ENCODE results near the gene GALNS.
"Not testable (repeated sequence)": the region's sequence is repeated elsewhere in the genome, so short reads cannot be mapped to it uniquely, and the experiment has no call there.

The GALNS gene

GRCh38 chr16:88825146-88825545 is 31.6 kb downstream of the GALNS start:
- Histone ChIP-seq H3K9ac (ENCODE audit: low read depth, low read length) (no peak overlapping the region), H3K36me3 (ENCODE audit: control insufficient read depth, insufficient read depth, low read length) (peaks cover 12% of the 10 kb centered on the region), H3K9me3 (ENCODE audit: control insufficient read depth, insufficient read depth, low read length) (no peaks in the 10 kb centered on the region), H3K4me3 (ENCODE audit: low read depth, low read length) (no peak overlapping the region), H3K27me3 (ENCODE audit: control insufficient read depth, insufficient read depth, low read length) (no peaks in the 10 kb centered on the region), H3K4me1 (ENCODE audit: control insufficient read depth, insufficient read depth, low read length) (no peaks in the 10 kb centered on the region)

- peaks cover 12% of the 10 kb centered on the region for H3K36me3 ChIP-seq (ENCODE audit: control insufficient read depth, insufficient read depth, low read length)
- H3K4me3 ChIP-seq (ENCODE audit: low read depth, low read length), result no peak overlapping the region
- H3K9me3 ChIP-seq (ENCODE audit: control insufficient read depth, insufficient read depth, low read length), result no peaks in the 10 kb centered on the region
- H3K27me3 ChIP-seq (ENCODE audit: control insufficient read depth, insufficient read depth, low read length), result no peaks in the 10 kb centered on the region
- no peak overlapping the region for H3K9ac ChIP-seq (ENCODE audit: low read depth, low read length)
- no peaks in the 10 kb centered on the region for H3K4me1 ChIP-seq (ENCODE audit: control insufficient read depth, insufficient read depth, low read length)
Measured at GRCh38 chr16:88824256-88825077, 32.3 kb downstream of the GALNS start.

DNA sequence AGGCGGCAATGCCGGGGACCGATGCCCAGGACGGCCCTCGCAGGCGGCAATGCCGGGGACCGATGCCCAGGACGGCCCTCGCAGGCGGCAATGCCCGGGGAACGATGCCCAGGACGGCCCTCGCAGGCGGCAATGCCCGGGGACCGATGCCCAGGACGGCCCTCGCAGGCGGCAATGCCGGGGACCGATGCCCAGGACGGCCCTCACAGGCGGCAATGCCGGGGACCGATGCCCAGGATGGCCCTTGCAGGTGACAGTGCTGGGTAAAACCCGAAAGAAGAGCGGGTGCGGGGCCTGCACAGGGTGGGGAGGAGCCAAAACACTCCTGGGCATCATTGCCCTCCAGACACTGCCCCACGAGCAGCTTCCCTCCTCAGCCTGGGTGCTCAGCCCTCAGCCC is 33.1 kb downstream of the GALNS start:
- H3K4me3 ChIP-seq (ENCODE audit: low read depth, low read length); H3K4me1 ChIP-seq (ENCODE audit: control insufficient read depth, insufficient read depth, low read length); H3K9ac ChIP-seq (ENCODE audit: low read depth, low read length); H3K27me3 ChIP-seq (ENCODE audit: control insufficient read depth, insufficient read depth, low read length); H3K9me3 ChIP-seq (ENCODE audit: control insufficient read depth, insufficient read depth, low read length): not testable (repeated sequence)
- H3K36me3 ChIP-seq (ENCODE audit: control insufficient read depth, insufficient read depth, low read length), result peaks cover 12% of the 10 kb centered on the region

DNA sequence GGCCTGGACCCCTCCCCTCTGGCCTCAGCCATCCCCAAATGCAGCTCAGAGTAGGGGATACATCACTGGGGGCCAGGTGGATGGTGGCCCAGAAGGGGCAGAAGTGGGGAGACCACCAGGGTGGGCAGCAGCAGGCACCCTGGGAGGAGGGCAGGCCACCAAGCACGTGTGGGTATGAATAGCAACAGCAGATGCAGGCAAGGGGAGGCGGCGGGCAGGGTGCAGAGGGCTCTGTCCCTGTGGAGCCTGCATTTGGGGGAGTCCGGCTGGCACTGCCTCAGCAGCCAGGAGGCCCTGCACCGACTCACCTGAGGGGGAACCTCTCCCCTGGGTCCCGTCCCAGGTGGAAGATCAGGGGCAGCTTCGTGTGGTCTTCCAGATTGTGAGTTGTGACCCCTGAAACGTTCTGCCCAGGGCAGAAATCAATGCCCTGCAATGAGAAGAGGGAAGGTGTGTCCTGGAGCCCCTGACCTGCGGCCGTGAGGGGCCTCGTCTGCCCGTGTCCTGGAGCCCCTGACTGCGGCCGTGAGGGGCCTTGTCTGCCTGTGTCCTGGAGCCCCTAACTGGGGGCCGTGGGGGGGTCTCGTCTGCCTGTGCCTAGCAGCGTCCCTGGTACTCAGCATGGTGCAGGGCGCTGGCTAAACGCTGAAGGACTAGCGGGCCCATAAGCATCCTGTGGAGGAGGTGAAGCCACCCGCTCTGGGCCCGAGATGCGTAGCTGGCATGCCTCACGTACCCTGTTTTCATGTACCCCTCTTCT is 34.3 kb downstream of the GALNS start:
- Histone ChIP-seq H3K4me1 (ENCODE audit: control insufficient read depth, insufficient read depth, low read length) (no peaks in the 10 kb centered on the region), H3K36me3 (ENCODE audit: control insufficient read depth, insufficient read depth, low read length) (peaks cover 12% of the 10 kb centered on the region), H3K9me3 (ENCODE audit: control insufficient read depth, insufficient read depth, low read length) (no peaks in the 10 kb centered on the region), H3K27me3 (ENCODE audit: control insufficient read depth, insufficient read depth, low read length) (no peaks in the 10 kb centered on the region), H3K4me3 (ENCODE audit: low read depth, low read length) (no peak overlapping the region), H3K9ac (ENCODE audit: low read depth, low read length) (no peak overlapping the region)

GRCh38 chr16:88821168-88821850 is 35.4 kb downstream of the GALNS start:
- Histone ChIP-seq H3K27me3 (ENCODE audit: control insufficient read depth, insufficient read depth, low read length) (no peaks in the 10 kb centered on the region), H3K4me1 (ENCODE audit: control insufficient read depth, insufficient read depth, low read length) (no peaks in the 10 kb centered on the region), H3K9me3 (ENCODE audit: control insufficient read depth, insufficient read depth, low read length) (no peaks in the 10 kb centered on the region), H3K9ac (ENCODE audit: low read depth, low read length) (no peak overlapping the region), H3K36me3 (ENCODE audit: control insufficient read depth, insufficient read depth, low read length) (peaks cover 12% of the 10 kb centered on the region), H3K4me3 (ENCODE audit: low read depth, low read length) (no peak overlapping the region)

- no peaks in the 10 kb centered on the region for H3K9me3 ChIP-seq (ENCODE audit: control insufficient read depth, insufficient read depth, low read length)
- H3K4me1 ChIP-seq (ENCODE audit: control insufficient read depth, insufficient read depth, low read length), result no peaks in the 10 kb centered on the region
- no peak overlapping the region for H3K9ac ChIP-seq (ENCODE audit: low read depth, low read length)
- peaks cover 12% of the 10 kb centered on the region for H3K36me3 ChIP-seq (ENCODE audit: control insufficient read depth, insufficient read depth, low read length)
- H3K27me3 ChIP-seq (ENCODE audit: control insufficient read depth, insufficient read depth, low read length), result no peaks in the 10 kb centered on the region
- H3K4me3 ChIP-seq (ENCODE audit: low read depth, low read length), result no peak overlapping the region
Measured at GRCh38 chr16:88820385-88821025, 36.2 kb downstream of the GALNS start.

- H3K9ac ChIP-seq (ENCODE audit: low read depth, low read length), result no peak overlapping the region
- H3K4me1 ChIP-seq (ENCODE audit: control insufficient read depth, insufficient read depth, low read length), result no peaks in the 10 kb centered on the region
- H3K36me3 ChIP-seq (ENCODE audit: control insufficient read depth, insufficient read depth, low read length), result peaks cover 8% of the 10 kb centered on the region
- no peaks in the 10 kb centered on the region for H3K27me3 ChIP-seq (ENCODE audit: control insufficient read depth, insufficient read depth, low read length)
- no peak overlapping the region for H3K4me3 ChIP-seq (ENCODE audit: low read depth, low read length)
- no peaks in the 10 kb centered on the region for H3K9me3 ChIP-seq (ENCODE audit: control insufficient read depth, insufficient read depth, low read length)
Measured at GRCh38 chr16:88819126-88819525, 37.6 kb downstream of the GALNS start.

DNA sequence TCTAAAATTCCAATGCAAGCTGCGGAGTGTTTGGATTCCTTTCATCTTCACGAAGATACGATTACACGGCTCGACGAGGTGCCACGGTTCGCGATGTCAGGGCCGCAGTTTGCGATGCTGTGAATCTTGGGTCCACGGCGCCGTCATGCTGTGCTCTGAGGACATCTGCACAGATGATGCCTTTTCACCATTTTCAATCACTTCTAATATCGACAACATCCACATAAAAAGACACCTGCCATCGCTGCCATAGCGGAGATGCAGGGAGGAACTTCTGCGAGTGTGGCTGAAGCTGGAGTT is 38.2 kb downstream of the GALNS start:
- Histone ChIP-seq H3K4me1 (ENCODE audit: control insufficient read depth, insufficient read depth, low read length) (no peaks in the 10 kb centered on the region), H3K36me3 (ENCODE audit: control insufficient read depth, insufficient read depth, low read length) (peaks cover 8% of the 10 kb centered on the region), H3K9me3 (ENCODE audit: control insufficient read depth, insufficient read depth, low read length) (no peaks in the 10 kb centered on the region), H3K4me3 (ENCODE audit: low read depth, low read length) (no peak overlapping the region), H3K27me3 (ENCODE audit: control insufficient read depth, insufficient read depth, low read length) (no peaks in the 10 kb centered on the region), H3K9ac (ENCODE audit: low read depth, low read length) (no peak overlapping the region)

DNA sequence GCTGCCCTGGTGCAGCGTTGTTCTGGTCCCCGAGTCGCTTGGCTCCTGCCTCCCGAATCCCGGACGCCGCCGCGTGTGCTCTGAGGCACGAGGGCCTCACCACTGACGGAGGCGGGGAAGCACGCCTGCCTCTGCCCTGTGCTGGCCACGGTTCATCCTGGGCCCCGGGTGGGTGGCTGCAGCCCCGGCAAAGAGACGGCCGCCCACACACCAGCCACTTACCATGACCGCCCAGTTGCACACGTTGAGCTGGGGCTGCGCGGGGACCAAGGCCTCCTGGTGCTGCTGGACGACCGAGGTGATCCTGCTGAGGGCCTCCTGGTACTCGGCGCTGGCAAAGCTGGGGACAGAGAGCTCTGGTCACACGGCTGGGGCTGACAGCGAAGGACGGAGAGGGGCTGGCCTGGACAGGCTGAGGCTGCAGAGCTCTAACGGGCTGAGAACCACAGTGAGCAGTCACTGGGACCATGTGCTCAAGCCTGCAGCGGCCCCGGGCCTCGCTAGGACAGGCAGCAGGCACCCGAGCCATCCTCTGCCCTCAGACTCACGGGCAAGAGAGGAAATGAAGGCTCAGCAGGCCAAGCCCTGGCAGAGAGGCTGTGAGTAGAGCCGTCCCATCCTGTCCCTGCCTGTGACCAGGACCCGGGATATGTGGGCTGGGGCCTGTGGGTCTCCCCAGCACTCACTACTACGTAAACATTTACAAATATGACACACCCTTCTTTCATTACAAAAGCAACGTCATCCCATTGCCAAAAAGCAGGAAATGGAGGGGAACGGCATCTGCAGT is 38.8 kb downstream of the GALNS start:
- Histone ChIP-seq H3K4me1 (ENCODE audit: control insufficient read depth, insufficient read depth, low read length) (no peaks in the 10 kb centered on the region), H3K36me3 (ENCODE audit: control insufficient read depth, insufficient read depth, low read length) (peaks cover 8% of the 10 kb centered on the region), H3K27me3 (ENCODE audit: control insufficient read depth, insufficient read depth, low read length) (no peaks in the 10 kb centered on the region), H3K9ac (ENCODE audit: low read depth, low read length) (no peak overlapping the region), H3K4me3 (ENCODE audit: low read depth, low read length) (no peak overlapping the region), H3K9me3 (ENCODE audit: control insufficient read depth, insufficient read depth, low read length) (no peaks in the 10 kb centered on the region)

DNA sequence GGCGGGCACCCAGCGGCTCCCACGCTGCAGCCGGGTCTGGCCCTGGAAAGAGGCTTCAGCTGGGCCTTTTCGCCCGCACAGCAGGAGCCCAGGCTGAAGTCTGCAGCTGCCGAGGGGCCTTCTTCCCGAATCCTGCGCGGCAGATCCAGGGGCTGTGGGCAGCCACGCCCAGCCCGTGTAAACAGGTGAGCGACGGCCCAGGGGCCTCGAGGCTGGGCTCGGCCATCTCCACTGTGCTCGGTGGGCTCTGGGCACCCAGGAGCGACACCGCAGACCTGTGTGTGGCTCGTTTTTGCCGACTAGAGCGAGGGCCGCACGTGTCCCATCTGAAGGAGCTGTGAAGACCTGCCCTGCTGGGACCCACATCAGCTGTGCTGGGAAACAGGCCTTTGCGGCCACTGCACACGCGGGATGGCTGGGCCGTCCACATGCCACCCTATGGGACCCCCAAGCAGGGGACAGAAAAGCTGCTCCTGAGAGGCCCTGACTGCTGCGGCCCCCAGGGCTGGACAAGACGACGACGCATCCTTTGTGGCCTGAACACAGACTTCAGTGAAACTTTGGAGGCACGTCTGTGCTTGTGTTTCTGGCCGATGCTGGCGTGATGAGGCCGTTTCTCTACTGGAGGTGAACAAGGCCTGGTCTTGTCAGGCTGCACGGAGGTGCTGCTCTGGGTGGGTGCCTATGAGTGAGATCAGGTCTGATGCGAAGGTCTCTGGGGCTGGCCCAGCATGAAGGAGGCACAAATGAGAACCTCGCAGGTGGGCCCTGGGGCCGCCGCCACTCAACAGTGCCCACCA is 39.8 kb downstream of the GALNS start:
- H3K4me1 ChIP-seq (ENCODE audit: control insufficient read depth, insufficient read depth, low read length), result no peaks in the 10 kb centered on the region
- H3K27me3 ChIP-seq (ENCODE audit: control insufficient read depth, insufficient read depth, low read length), result no peaks in the 10 kb centered on the region
- H3K9ac ChIP-seq (ENCODE audit: low read depth, low read length), result no peak overlapping the region
- H3K9me3 ChIP-seq (ENCODE audit: control insufficient read depth, insufficient read depth, low read length), result no peaks in the 10 kb centered on the region
- peaks cover 4% of the 10 kb centered on the region for H3K36me3 ChIP-seq (ENCODE audit: control insufficient read depth, insufficient read depth, low read length)
- H3K4me3 ChIP-seq (ENCODE audit: low read depth, low read length), result no peak overlapping the region
